Astrocyte of the spinal cord (primary cell): ENCODE results near the gene BAG5.

Experiments
- DNase-seq: peaks from one replicate; pipeline ENCODE4 v3.0.0; 2011; ENCODE audit warnings: low read depth, low spot score
- H3K4me3 ChIP-seq: 2 replicates; pipeline ENCODE4 v1.5.1; 2011; ENCODE audit warnings: low read depth, mild to moderate bottlenecking, low read length, moderate library complexity
- CTCF ChIP-seq: IDR thresholded peaks from 2 replicates; pipeline ENCODE4 v1.5.1; 2012; ENCODE audit warnings: low read depth, mild to moderate bottlenecking, low read length, inconsistent platforms
- in situ Hi-C: cut with HindIII; loops from 2 replicates; pipeline ENCODE4 v1.10.0; 2017; ENCODE audit warnings: low sequenced_read_pairs

Gene BAG5

GRCh38 chr14:103600503-103600902, 38.0 kb upstream of the BAG5 start:
- in situ Hi-C loops, result no loop called here

GRCh38 chr14:103597623-103598377, 35.3 kb upstream of the BAG5 start:
- in situ Hi-C loops, result no loop called here
- DNase-seq, result peak; percentile 86
- TF ChIP-seq CTCF, result no peak
- H3K4me3 ChIP-seq, result no peak overlapping the region

More at GRCh38 chr14:103600503-103600902, 38.0 kb upstream of the BAG5 start:
- no peak overlapping the region for H3K4me3 ChIP-seq
- no peak for TF ChIP-seq CTCF
- DNase-seq, result no peak

- in situ Hi-C loops, result no loop called here
- no peak overlapping the region for H3K4me3 ChIP-seq
- DNase-seq, result peak; percentile 83
- no peak for TF ChIP-seq CTCF
Measured at GRCh38 chr14:103594265-103594664, 31.8 kb upstream of the BAG5 start.

- no peak overlapping the region for H3K4me3 ChIP-seq
- no peak for DNase-seq
- in situ Hi-C loops, result no loop called here
- no peak for TF ChIP-seq CTCF
Measured at GRCh38 chr14:103593577-103593976, 31.1 kb upstream of the BAG5 start.

- in situ Hi-C loops, result no loop called here
- H3K4me3 ChIP-seq, result no peak overlapping the region
- no peak for TF ChIP-seq CTCF
- no peak for DNase-seq
Measured at GRCh38 chr14:103584326-103584915, 22.0 kb upstream of the BAG5 start.

GRCh38 chr14:103581954-103582703, 19.7 kb upstream of the BAG5 start:
- no peak for DNase-seq
- in situ Hi-C loops, result no loop called here
- TF ChIP-seq CTCF, result no peak
- no peak overlapping the region for H3K4me3 ChIP-seq
